GM23248 (cell line): ENCODE data around the gene CDKN2B. TPM values are rescaled to one million over a fixed set of nuclear protein-coding genes. Genes with fewer than 3 reads are reported as not detected.

ENCODE experiments used
- DNase-seq: peaks from one replicate; pipeline ENCODE4 v3.0.0-alpha.2; 2015
- H2AFZ ChIP-seq: fragments of 200-600 bp; sonication (generic); 2 replicates; pipeline ENCODE4 v1.6.1; 2016; ENCODE audit warnings: antibody characterized with exemption
- H3F3A ChIP-seq: fragments of 200-600 bp; sonication (generic); 2 replicates; pipeline ENCODE4 v1.6.1; 2016; ENCODE audit warnings: mild to moderate bottlenecking, antibody characterized with exemption, mixed run types; ENCODE audit not compliant: insufficient read depth
- H3K27ac ChIP-seq: fragments of 200-600 bp; sonication (generic); 2 replicates; pipeline ENCODE4 v1.5.1; 2016; ENCODE audit warnings: mild to moderate bottlenecking
- H3K27me3 ChIP-seq: fragments of 200-600 bp; sonication (generic); replicated peaks from 2 replicates; pipeline ENCODE4 v1.6.1; 2016; ENCODE audit warnings: mild to moderate bottlenecking; ENCODE audit not compliant: insufficient read depth
- H3K36me3 ChIP-seq: fragments of 200-600 bp; sonication (generic); 2 replicates; pipeline ENCODE4 v1.6.1; 2016; ENCODE audit warnings: low read depth, mild to moderate bottlenecking
- H3K4me1 ChIP-seq: fragments of 200-600 bp; sonication (generic); 2 replicates; pipeline ENCODE4 v1.6.1; 2016; ENCODE audit warnings: mild to moderate bottlenecking; ENCODE audit not compliant: insufficient read depth
- H3K4me2 ChIP-seq: fragments of 200-600 bp; sonication (generic); one replicate; pipeline ENCODE4 v1.6.1; 2016; ENCODE audit warnings: mild to moderate bottlenecking; ENCODE audit not compliant: unreplicated experiment
- H3K4me3 ChIP-seq: fragments of 200-600 bp; sonication (generic); 2 replicates; pipeline ENCODE4 v1.5.1; 2016; ENCODE audit warnings: mild to moderate bottlenecking
- H3K79me2 ChIP-seq: fragments of 200-600 bp; sonication (generic); 2 replicates; pipeline ENCODE4 v1.6.1; 2016; ENCODE audit warnings: mild to moderate bottlenecking; ENCODE audit not compliant: insufficient read depth
- H3K9ac ChIP-seq: fragments of 200-600 bp; sonication (generic); 2 replicates; pipeline ENCODE4 v1.6.1; 2016; ENCODE audit warnings: mild to moderate bottlenecking
- H3K9me2 ChIP-seq: fragments of 200-600 bp; sonication (generic); 2 replicates; pipeline ENCODE4 v1.6.1; 2016; ENCODE audit warnings: mixed run types, mild to moderate bottlenecking, moderate library complexity; ENCODE audit not compliant: insufficient read depth
- H3K9me3 ChIP-seq: fragments of 200-600 bp; sonication (generic); one replicate; pipeline ENCODE4 v1.6.1; 2017; ENCODE audit warnings: low read depth
- H4K20me1 ChIP-seq: fragments of 200-600 bp; sonication (generic); 2 replicates; pipeline ENCODE4 v1.6.0; 2016; ENCODE audit not compliant: insufficient read depth
- EZH2 ChIP-seq: fragments of 200-600 bp; sonication (generic); IDR thresholded peaks from 2 replicates; pipeline ENCODE4 v1.6.1; 2018; ENCODE audit warnings: antibody characterized with exemption, mild to moderate bottlenecking; ENCODE audit not compliant: insufficient read depth, poor library complexity, severe bottlenecking
- EZH2phosphoT487 ChIP-seq: fragments of 200-600 bp; sonication (generic); IDR thresholded peaks from 2 replicates; pipeline ENCODE4 v1.6.1; 2018; ENCODE audit warnings: antibody characterized with exemption, moderate library complexity, mild to moderate bottlenecking, low read depth; ENCODE audit not compliant: insufficient read depth
- WGBS, 2 experiments: methylation state at CpG; one replicate each; pipeline ENCODE4 v1.1.6; 2015 to 2017; ENCODE audit warnings: low lambda C conversion rate in 2 of 2, low coverage in 1 of 2; ENCODE audit errors: missing lambda C conversion rate in 2 of 2; 5-methylcytosine and 5-hydroxymethylcytosine counted together
- in situ Hi-C: fragments of 300-500 bp; cut with MboI; formaldehyde crosslinking; loops from 2 replicates; pipeline ENCODE4 v1.15.0; 2020
- polyA plus RNA-seq: library from polyadenylated mRNA; unstranded; fragments of >200 nt; fragmentation: Nextera tagmentation; extraction: Ambion mirVana; gene quantifications from 2 replicates; pipeline ENCODE4 v1.2.1, GENCODE V29; 2016
- total RNA-seq: library from RNA; depleted of rRNA; stranded (reverse); fragments of >200 nt; shearing (Covaris generic); gene quantifications from 2 replicates; pipeline ENCODE4 v1.2.3, GENCODE V29; 2014

Gene CDKN2B
- total and polyA plus RNA-seq, 2 experiments from 2014 or later: 6.7 to 10.6 TPM

- no peak overlapping the region for H3K9ac ChIP-seq
- H3K4me2 ChIP-seq: no peak overlapping the region
- H3K4me1 ChIP-seq: no peaks in the 10 kb centered on the region; the same call in none of the 2 replicates
- no peak overlapping the region for H2AFZ ChIP-seq
- DNase-seq: peak; percentile 2
- peaks cover 57% of the 10 kb centered on the region for H3K27me3 ChIP-seq
- WGBS, 2 experiments: 31 to 35% methylated on average over 23 to 28 of the region's 28 CpGs
- no peaks in the 10 kb centered on the region for H3K9me3 ChIP-seq
- in situ Hi-C loops: no loop called here
- no peaks in the 10 kb centered on the region for H3K79me2 ChIP-seq
- no peaks in the 10 kb centered on the region for H3K36me3 ChIP-seq
- H3K9me2 ChIP-seq: no peaks in the 10 kb centered on the region
- TF ChIP-seq EZH2phosphoT487: no peak
- no peak for TF ChIP-seq EZH2
- no peak overlapping the region; the same call in 1 of the 2 replicates for H3K4me3 ChIP-seq
- peaks cover 11% of the 10 kb centered on the region; the same call in 1 of the 2 replicates for H3F3A ChIP-seq
- H4K20me1 ChIP-seq: no peaks in the 10 kb centered on the region
- H3K27ac ChIP-seq: no peak overlapping the region
Observed at GRCh38 chr9:21969011-21969940, 39.8 kb downstream of the CDKN2B start.

GRCh38 chr9:21968331-21969010, 40.6 kb downstream of the CDKN2B start:
- Histone ChIP-seq H3K36me3 (no peaks in the 10 kb centered on the region), H3K9me3 (peaks cover under 1% of the 10 kb centered on the region), H3K9ac (no peak overlapping the region), H3F3A (peaks cover 12% of the 10 kb centered on the region; the same call in 1 of the 2 replicates), H4K20me1 (no peaks in the 10 kb centered on the region), H2AFZ (no peak overlapping the region), H3K27me3 (peaks cover 49% of the 10 kb centered on the region), H3K9me2 (no peaks in the 10 kb centered on the region), H3K4me3 (peak overlapping the region; percentile 26; the same call in 1 of the 2 replicates), H3K27ac (no peak overlapping the region), H3K4me2 (peak overlapping the region; percentile 13), H3K79me2 (no peaks in the 10 kb centered on the region), H3K4me1 (no peaks in the 10 kb centered on the region; the same call in none of the 2 replicates)
- TF ChIP-seq EZH2 (no peak), EZH2phosphoT487 (no peak)
- in situ Hi-C loops: no loop called here
- 24 to 31% methylated on average over 41 of the region's 41 CpGs for WGBS, 2 experiments
- DNase-seq: peak; percentile 42

- in situ Hi-C loops: no loop called here
- no peak overlapping the region for H2AFZ ChIP-seq
- H3K79me2 ChIP-seq: no peaks in the 10 kb centered on the region
- no peak overlapping the region for H3K4me2 ChIP-seq
- no peaks in the 10 kb centered on the region; the same call in 1 of the 2 replicates for H3K4me1 ChIP-seq
- no peaks in the 10 kb centered on the region for H3K9me2 ChIP-seq
- DNase-seq: no peak
- H4K20me1 ChIP-seq: no peaks in the 10 kb centered on the region
- no peak overlapping the region for H3K27ac ChIP-seq
- WGBS, 2 experiments: 61% methylated on average over 10 of the region's 10 CpGs
- H3K9ac ChIP-seq: no peak overlapping the region
- H3F3A ChIP-seq: peaks cover 10% of the 10 kb centered on the region; the same call in 1 of the 2 replicates
- peaks cover 43% of the 10 kb centered on the region for H3K27me3 ChIP-seq
- H3K4me3 ChIP-seq: no peak overlapping the region
- H3K9me3 ChIP-seq: peaks cover 3% of the 10 kb centered on the region
- TF ChIP-seq EZH2: no peak
- TF ChIP-seq EZH2phosphoT487: no peak
- H3K36me3 ChIP-seq: no peaks in the 10 kb centered on the region
Observed at GRCh38 chr9:21967702-21968101, 41.4 kb downstream of the CDKN2B start.

GRCh38 chr9:21967169-21967568, 41.9 kb downstream of the CDKN2B start:
- Histone ChIP-seq H3K9me2 (no peaks in the 10 kb centered on the region), H3K9me3 (peaks cover 3% of the 10 kb centered on the region), H3K9ac (no peak overlapping the region), H3K4me2 (no peak overlapping the region), H2AFZ (no peak overlapping the region), H3K4me3 (no peak overlapping the region), H3K27me3 (peaks cover 37% of the 10 kb centered on the region), H4K20me1 (no peaks in the 10 kb centered on the region), H3K36me3 (no peaks in the 10 kb centered on the region), H3K4me1 (no peaks in the 10 kb centered on the region; the same call in 1 of the 2 replicates), H3F3A (peaks cover 9% of the 10 kb centered on the region; the same call in 1 of the 2 replicates), H3K79me2 (no peaks in the 10 kb centered on the region), H3K27ac (no peak overlapping the region)
- in situ Hi-C loops: no loop called here
- no peak for TF ChIP-seq EZH2phosphoT487
- no peak for TF ChIP-seq EZH2
- WGBS, 2 experiments: 53 to 58% methylated on average over 19 of the region's 19 CpGs
- no peak for DNase-seq
